Ureter (tissue), 1 donor: Measurements from ENCODE around the gene EIF1AY. TPM values are rescaled to one million over a fixed set of nuclear protein-coding genes. Genes with fewer than 3 reads are reported as not detected.
"Not testable (repeated sequence)": the region's sequence is repeated elsewhere in the genome, so short reads cannot be mapped to it uniquely, and the experiment has no call there.

Experiments
- DNase-seq: peaks from one replicate; pipeline ENCODE4 v3.0.0-alpha.2; 2020; ENCODE audit warnings: low spot score
- total RNA-seq: library from RNA; stranded (reverse); gene quantifications from one replicate; pipeline ENCODE4 v1.2.4, GENCODE V29; 2023
- donor health status: DM: yes; HTN: yes; CAD: no.

Gene EIF1AY
- total RNA-seq: not detected

GRCh38 chrY:20575531-20576121 is at the start of gene EIF1AY:
TSS of gene EIF1AY (plus strand) at chrY:20575776. CDS start at chrY:20575872, 96 bp downstream.
- DNase-seq: no peak

GRCh38 chrY:20528435-20528834 is 47.1 kb upstream of the EIF1AY start:
- no peak for DNase-seq

- no peak for DNase-seq
These were observed 37.4 kb upstream of the EIF1AY start for GRCh38 chrY:20538186-20538585.

- no peak for DNase-seq
These were observed 36.6 kb upstream of the EIF1AY start for GRCh38 chrY:20538933-20539332.

GRCh38 chrY:20544451-20544960 is 31.1 kb upstream of the EIF1AY start:
- DNase-seq: no peak

- DNase-seq: no peak
These were observed 29.5 kb upstream of the EIF1AY start for GRCh38 chrY:20546071-20546470.

GRCh38 chrY:20549289-20549688 is 26.3 kb upstream of the EIF1AY start:
- DNase-seq: no peak

GRCh38 chrY:20551840-20552239 is 23.7 kb upstream of the EIF1AY start:
- no peak for DNase-seq

- DNase-seq: not testable (repeated sequence)
These were observed 22.7 kb upstream of the EIF1AY start for GRCh38 chrY:20552764-20553323.

- DNase-seq: no peak
These were observed 19.8 kb upstream of the EIF1AY start for GRCh38 chrY:20555820-20556219.

- no peak for DNase-seq
These were observed 16.9 kb upstream of the EIF1AY start for GRCh38 chrY:20558677-20559076.

GRCh38 chrY:20559873-20560512 is 15.6 kb upstream of the EIF1AY start:
- no peak for DNase-seq

GRCh38 chrY:20571306-20571705 is 4.3 kb upstream of the EIF1AY start:
- DNase-seq: no peak

GRCh38 chrY:20576506-20576905 is 930 bp downstream of the EIF1AY start:
- no peak for DNase-seq

GRCh38 chrY:20578206-20578605 is 2.6 kb downstream of the EIF1AY start:
- DNase-seq: no peak

- no peak for DNase-seq
These were observed 6.1 kb downstream of the EIF1AY start for GRCh38 chrY:20581687-20582086.

- no peak for DNase-seq
These were observed 10.6 kb downstream of the EIF1AY start for GRCh38 chrY:20586161-20586560.

Other genes with a start within 250 kb of the EIF1AY start
- not detected for gene RPS4Y2, start 180.3 kb downstream of the EIF1AY start, total RNA-seq